ENCODE data around the gene KCNK2. TPM values are rescaled to one million over a fixed set of nuclear protein-coding genes. Genes with fewer than 3 reads are reported as not detected.

Gene KCNK2
- total and polyA plus RNA-seq, 5 experiments from 2014 or later = not detected

DNA sequence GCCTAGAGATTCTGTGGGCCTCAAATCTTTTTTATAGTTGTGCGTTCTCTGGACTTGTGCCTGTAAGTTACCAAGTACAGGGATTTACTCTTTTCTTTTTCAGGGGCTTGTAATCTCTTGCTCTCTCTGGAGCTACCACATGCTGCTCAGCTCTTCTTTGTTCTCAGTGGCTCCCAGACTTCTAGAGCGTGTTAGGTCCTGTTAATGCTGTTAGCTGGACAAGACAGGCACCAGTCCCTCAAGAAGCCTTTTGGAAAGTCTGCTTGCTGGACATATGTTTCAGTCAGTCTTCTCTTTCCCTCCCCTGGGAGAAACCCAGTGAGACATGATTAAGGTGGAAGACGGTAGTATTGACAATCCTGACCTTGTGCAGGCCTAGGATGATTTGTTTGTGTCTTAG lies 29.4 kb downstream of the KCNK2 start:
- no peak overlapping the region for H3K4me3 Mint-ChIP-seq

DNA sequence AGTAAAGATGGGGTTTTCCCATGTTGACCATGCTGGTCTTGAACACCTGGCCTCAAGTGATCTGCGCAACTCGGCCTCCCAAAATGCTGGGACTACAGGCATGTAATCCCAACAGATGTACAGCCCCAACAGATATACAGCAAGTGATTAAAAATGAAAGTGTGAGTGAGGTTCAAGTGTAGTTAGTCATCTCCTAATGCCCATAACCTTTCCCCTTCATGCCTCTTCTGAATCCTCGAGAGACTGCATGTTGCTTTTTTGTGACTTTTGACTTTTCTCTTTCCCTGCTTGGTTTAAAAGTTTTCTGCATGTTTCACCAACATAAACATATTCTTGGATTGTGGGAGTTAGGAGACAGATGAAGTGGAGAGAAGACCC lies 31.2 kb downstream of the KCNK2 start:
- DNase-seq = no peak
- POLR2A ChIA-PET = no interaction called here
- Mint-ChIP-seq H3K36me3 (no peaks in the 10 kb centered on the region), H3K4me3 (no peak overlapping the region), H3K9me3 (peaks cover 0 to 6% (median 0%) of the 10 kb centered on the region in 9 donors), H3K27ac (no peak overlapping the region), H3K4me1 (no peaks in the 10 kb centered on the region), H3K27me3 (peaks cover 0 to 18% (median 2%) of the 10 kb centered on the region in 5 donors)
- ATAC-seq = no peak

More for the DNA sequence above, 29.4 kb downstream of the KCNK2 start:
- DNase-seq (no peak), ATAC-seq (no peak)
- Mint-ChIP-seq H3K4me1 (no peaks in the 10 kb centered on the region), H3K36me3 (no peaks in the 10 kb centered on the region), H3K9me3 (peaks cover 0 to 7% (median 0%) of the 10 kb centered on the region in 9 donors), H3K27ac (no peak overlapping the region), H3K27me3 (peaks cover 0 to 18% (median 4%) of the 10 kb centered on the region in 5 donors)
- POLR2A ChIA-PET = no interaction called here

DNA sequence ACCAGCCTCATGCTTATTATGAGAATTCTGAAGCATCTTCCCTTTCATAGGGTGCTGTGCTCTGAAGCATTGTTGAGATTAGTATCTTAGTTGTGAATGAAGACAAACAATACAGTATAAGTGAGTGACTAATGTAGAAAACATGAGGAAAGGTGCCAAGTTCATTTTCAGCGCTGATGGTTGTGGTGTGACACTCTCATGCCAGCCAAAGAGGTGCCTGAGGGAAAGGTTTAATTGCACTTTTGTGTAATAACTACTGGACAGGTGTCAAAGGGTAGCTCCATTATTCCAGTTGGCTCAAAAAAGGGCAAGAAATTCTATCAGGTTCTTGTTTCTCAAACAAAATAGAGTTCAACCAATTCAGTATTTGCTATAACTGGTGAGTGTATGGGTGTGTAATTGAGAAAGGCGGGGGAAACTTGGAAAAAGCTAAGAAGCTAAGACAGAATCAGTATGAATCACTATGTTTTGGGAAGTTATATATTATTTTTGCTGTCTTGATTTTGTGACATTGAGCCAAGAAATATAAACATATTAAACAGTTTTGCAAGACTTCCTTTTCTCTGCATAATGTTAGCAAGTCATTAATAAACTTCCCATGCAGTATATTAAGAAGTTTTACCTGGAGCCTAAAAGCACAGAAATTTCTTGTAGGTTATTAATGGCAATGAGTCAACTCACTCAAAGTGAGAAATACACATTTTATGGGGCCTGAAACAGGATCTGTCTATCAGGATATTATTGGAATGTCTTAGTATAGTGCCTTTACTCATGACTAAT lies 31.8 kb downstream of the KCNK2 start:
- peaks cover 0 to 6% (median 0%) of the 10 kb centered on the region in 9 donors for H3K9me3 Mint-ChIP-seq
- ATAC-seq = no peak
- H3K4me3 Mint-ChIP-seq = no peak overlapping the region
- no peak for DNase-seq
- POLR2A ChIA-PET = no interaction called here
- H3K4me1 Mint-ChIP-seq = no peaks in the 10 kb centered on the region
- peaks cover 0 to 18% (median 2%) of the 10 kb centered on the region in 5 donors for H3K27me3 Mint-ChIP-seq
- H3K36me3 Mint-ChIP-seq = no peaks in the 10 kb centered on the region
- no peak overlapping the region for H3K27ac Mint-ChIP-seq

DNA sequence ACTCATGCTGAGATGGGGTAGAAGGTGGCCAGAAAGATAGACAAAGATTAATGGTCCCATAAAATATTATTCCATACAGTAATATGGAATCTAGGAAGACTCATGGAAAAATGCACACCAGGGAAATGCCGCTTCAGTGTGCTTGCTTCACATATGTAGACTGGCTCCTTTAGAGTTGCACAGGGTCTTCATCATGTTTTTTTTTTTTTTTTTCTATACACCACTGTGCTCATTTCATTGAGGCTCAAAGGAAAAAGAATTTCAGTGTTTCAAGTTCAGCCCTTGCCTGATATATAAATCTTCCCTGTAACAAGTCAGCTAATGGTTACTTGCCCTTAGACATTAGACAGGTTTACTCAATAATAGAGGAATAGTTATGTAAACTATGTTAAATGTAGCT lies 33.2 kb downstream of the KCNK2 start:
- no peaks in the 10 kb centered on the region for H3K4me1 Mint-ChIP-seq
- H3K36me3 Mint-ChIP-seq = no peaks in the 10 kb centered on the region
- POLR2A ChIA-PET = no interaction called here
- no peak overlapping the region for H3K4me3 Mint-ChIP-seq
- H3K27me3 Mint-ChIP-seq = peaks cover 0 to 16% (median 2%) of the 10 kb centered on the region in 5 donors
- peaks cover 0 to 6% (median 0%) of the 10 kb centered on the region in 9 donors for H3K9me3 Mint-ChIP-seq
- H3K27ac Mint-ChIP-seq = no peak overlapping the region
- ATAC-seq (no peak), DNase-seq (no peak)

DNA sequence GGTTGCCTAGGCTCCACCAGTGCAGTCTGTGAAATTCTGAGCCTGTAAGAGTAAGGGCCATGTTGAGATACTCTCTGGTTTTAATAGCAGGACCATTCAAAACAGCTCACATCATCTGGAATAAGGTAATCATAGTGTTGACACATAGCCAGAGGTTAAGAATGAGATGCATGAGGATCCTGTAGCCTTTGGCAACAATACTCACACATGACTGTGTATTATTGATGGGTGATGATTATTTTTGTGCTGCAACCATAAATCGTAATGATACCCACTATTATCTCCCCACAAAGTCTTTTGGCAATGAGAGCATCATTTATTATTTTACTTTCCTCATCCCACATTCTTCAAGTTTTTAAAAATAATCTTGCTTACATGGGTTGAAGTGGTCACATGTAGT lies 35.5 kb downstream of the KCNK2 start:
- ATAC-seq (no peak), DNase-seq (no peak)
- H3K4me3 Mint-ChIP-seq = no peak overlapping the region
- POLR2A ChIA-PET = no interaction called here
- H3K9me3 Mint-ChIP-seq = no peaks in the 10 kb centered on the region
- H3K27me3 Mint-ChIP-seq = peaks cover 0 to 6% (median 0%) of the 10 kb centered on the region in 5 donors
- H3K4me1 Mint-ChIP-seq = no peaks in the 10 kb centered on the region
- H3K36me3 Mint-ChIP-seq = no peaks in the 10 kb centered on the region
- no peak overlapping the region for H3K27ac Mint-ChIP-seq

DNA sequence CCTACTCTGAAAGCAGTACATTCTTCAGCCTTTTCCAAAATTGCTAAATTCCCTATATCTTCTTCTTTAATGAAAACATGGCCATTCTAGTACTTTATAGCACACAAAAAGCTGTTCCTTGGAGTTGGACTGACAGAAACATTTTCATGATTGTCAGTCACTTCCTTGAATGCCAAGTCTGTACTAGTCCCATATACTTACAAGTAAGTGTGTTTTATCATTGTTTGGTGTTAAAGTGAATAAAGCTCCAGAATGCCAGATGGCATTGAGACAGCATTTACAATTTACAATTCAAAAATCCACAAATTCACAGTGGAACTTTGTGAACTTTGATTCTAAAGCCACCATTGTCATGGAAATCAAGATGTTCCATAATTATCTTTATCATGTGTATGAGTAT lies 36.5 kb downstream of the KCNK2 start:
- Mint-ChIP-seq H3K27me3 (peaks cover 0 to 3% (median 0%) of the 10 kb centered on the region in 5 donors), H3K27ac (no peak overlapping the region), H3K4me1 (no peaks in the 10 kb centered on the region), H3K4me3 (no peak overlapping the region), H3K36me3 (no peaks in the 10 kb centered on the region), H3K9me3 (no peaks in the 10 kb centered on the region)
- POLR2A ChIA-PET = no interaction called here
- ATAC-seq (no peak), DNase-seq (no peak)

DNA sequence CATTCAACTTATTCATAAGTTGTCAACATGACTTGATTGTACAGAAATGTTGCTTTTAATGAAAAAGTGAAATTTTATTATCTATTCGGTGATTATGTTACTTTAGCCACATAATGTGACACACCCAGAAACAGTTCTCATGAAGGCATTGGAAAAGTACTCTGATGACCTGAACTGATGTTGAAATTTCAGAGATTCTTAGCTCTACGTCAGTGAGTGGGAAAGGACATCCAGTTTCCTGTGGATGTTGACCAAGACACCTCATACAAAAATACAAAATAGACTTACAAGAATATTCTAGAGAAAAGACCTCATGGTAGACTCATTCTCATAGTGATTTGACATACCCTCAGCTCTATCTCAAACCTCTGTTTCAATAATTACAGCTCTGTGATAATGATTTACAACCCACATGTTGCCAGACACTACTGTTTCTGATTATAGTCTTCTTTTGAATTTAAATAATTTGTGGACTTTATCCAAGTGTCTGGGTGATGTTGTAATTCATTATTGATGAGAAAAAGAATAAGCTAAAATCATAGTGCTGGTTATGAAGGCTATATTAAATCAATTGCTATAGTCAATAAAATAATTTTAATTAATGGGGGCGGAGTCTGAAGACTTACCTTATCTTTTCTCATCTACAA lies 37.3 kb downstream of the KCNK2 start:
- Mint-ChIP-seq H3K36me3 (no peaks in the 10 kb centered on the region), H3K27ac (no peak overlapping the region), H3K9me3 (no peaks in the 10 kb centered on the region), H3K4me3 (no peak overlapping the region), H3K4me1 (no peaks in the 10 kb centered on the region), H3K27me3 (peaks cover 0 to 2% (median 0%) of the 10 kb centered on the region in 5 donors)
- DNase-seq (no peak), ATAC-seq (no peak)
- POLR2A ChIA-PET = no interaction called here

DNA sequence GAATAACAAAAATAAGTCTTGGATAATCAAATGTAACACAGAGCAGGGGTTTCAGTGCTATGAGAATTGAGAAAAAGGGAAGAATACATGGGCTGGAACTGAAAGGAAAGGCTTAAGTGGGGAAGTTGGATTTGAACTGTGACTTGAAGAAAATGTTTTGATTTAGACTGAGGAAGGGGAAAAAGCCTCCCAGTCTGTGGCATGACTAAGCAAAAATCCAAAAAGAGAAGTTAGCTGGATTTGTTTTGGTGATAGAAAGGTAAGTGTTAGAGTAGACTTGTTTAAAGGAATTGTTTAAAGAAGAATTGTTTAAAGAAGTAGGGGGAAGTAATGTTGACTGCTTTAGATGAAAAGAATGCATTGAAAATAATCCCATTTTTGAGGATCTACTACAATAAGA lies 46.0 kb downstream of the KCNK2 start:
- H3K36me3 Mint-ChIP-seq = no peaks in the 10 kb centered on the region
- peaks cover 0 to 4% (median 0%) of the 10 kb centered on the region in 9 donors for H3K9me3 Mint-ChIP-seq
- peaks cover 0 to 3% (median 0%) of the 10 kb centered on the region in 5 donors for H3K27me3 Mint-ChIP-seq
- POLR2A ChIA-PET = no interaction called here
- ATAC-seq (no peak), DNase-seq (no peak)
- no peaks in the 10 kb centered on the region for H3K4me1 Mint-ChIP-seq
- H3K27ac Mint-ChIP-seq = no peak overlapping the region
- no peak overlapping the region for H3K4me3 Mint-ChIP-seq

DNA sequence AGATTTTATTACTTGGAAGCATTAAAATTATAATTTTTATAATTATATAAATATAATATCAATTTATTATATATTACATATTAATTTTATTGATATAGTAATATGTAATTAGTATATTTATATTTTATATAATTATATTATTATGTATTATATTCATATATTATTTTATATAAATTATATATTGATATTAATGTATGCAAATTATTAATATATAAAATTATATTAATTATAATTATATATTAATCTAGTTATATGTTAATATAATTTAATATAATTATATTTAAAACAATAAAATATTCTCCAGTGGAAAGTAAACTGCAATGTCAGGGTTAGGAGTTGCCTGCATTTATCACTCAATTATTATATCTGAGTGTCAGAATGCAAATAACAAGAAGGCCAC lies 48.8 kb downstream of the KCNK2 start:
- peaks cover 0 to 4% (median 0%) of the 10 kb centered on the region in 9 donors for H3K9me3 Mint-ChIP-seq
- POLR2A ChIA-PET = no interaction called here
- no peak overlapping the region for H3K27ac Mint-ChIP-seq
- no peak for DNase-seq
- no peaks in the 10 kb centered on the region for H3K36me3 Mint-ChIP-seq
- H3K27me3 Mint-ChIP-seq = peaks cover 0 to 3% (median 0%) of the 10 kb centered on the region in 5 donors
- H3K4me1 Mint-ChIP-seq = no peaks in the 10 kb centered on the region
- no peak overlapping the region for H3K4me3 Mint-ChIP-seq
- ATAC-seq = no peak

DNA sequence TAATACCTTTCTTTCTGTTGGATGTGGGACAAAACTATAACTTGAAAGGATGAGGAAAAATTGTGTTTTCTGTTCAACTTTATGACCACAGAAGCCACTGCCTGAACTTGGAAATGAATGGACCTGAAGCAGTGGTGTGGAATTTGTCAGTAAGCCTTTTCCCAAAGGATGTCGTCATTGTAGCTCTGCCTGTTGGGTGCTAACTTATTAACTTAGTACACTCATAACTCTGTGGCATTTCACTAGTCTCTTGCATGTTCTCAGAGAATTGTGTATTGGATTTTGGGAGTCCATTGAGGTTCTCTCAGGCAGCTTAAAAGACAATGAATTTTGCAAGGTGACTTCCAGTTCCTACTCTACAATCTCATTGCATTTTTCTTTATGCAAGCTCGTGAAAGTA lies 49.6 kb downstream of the KCNK2 start:
- H3K27me3 Mint-ChIP-seq = peaks cover 0 to 3% (median 0%) of the 10 kb centered on the region in 5 donors
- no peaks in the 10 kb centered on the region for H3K36me3 Mint-ChIP-seq
- H3K27ac Mint-ChIP-seq = no peak overlapping the region
- peaks cover 0 to 4% (median 0%) of the 10 kb centered on the region in 9 donors for H3K9me3 Mint-ChIP-seq
- H3K4me1 Mint-ChIP-seq = no peaks in the 10 kb centered on the region
- no peak overlapping the region for H3K4me3 Mint-ChIP-seq
- DNase-seq (no peak), ATAC-seq (no peak)
- POLR2A ChIA-PET = no interaction called here

DNA sequence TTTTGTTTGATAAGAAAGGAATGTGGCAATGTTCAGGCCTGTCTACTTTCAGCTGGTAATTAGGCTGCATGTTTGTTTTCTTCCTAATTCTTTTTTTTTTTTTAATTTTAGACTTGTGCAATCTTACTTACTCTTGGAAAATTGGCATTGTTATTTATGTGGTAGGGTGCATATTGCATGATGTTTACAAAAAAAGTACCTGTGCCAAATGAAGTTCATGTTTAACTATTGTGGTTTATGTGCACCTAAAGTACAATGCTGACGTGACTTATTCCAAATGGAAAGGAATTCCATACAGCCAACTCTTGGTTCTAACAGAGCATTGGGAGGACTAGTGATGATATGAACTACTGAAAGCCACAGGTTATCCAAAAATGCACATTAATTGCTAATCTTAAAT lies 51.0 kb downstream of the KCNK2 start:
- no peak for DNase-seq
- Mint-ChIP-seq H3K36me3 (no peaks in the 10 kb centered on the region), H3K4me1 (no peaks in the 10 kb centered on the region), H3K27ac (no peak overlapping the region), H3K9me3 (peaks cover 0 to 4% (median 0%) of the 10 kb centered on the region in 9 donors), H3K4me3 (no peak overlapping the region), H3K27me3 (peaks cover 0 to 3% (median 0%) of the 10 kb centered on the region in 5 donors)
- POLR2A ChIA-PET = no interaction called here
- ATAC-seq = no peak

DNA sequence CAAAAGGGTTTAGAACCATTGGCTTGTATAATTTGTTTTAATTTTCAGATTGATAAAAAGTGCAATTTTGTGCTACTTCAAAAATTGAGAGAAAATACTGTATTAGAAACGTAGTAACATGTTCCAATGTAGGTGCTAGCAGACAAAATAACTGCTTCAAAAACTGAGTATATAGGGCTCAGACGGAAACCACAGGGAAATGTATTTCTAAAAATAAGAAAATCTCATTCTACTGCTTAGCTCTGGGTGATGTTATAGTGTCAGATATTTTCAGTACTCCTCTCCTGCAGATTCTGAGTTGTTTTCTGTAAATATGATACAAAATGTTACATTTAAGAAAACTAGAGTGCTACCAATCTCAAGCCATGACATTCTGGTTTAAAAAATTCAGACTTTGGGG lies 55.4 kb downstream of the KCNK2 start:
- POLR2A ChIA-PET = no interaction called here
- Mint-ChIP-seq H3K27ac (no peak overlapping the region), H3K4me1 (no peaks in the 10 kb centered on the region), H3K27me3 (peaks cover 0 to 3% (median 0%) of the 10 kb centered on the region in 5 donors), H3K36me3 (no peaks in the 10 kb centered on the region), H3K4me3 (no peak overlapping the region), H3K9me3 (peaks cover 0 to 12% (median 6%) of the 10 kb centered on the region in 9 donors)
- DNase-seq = no peak
- ATAC-seq = no peak

DNA sequence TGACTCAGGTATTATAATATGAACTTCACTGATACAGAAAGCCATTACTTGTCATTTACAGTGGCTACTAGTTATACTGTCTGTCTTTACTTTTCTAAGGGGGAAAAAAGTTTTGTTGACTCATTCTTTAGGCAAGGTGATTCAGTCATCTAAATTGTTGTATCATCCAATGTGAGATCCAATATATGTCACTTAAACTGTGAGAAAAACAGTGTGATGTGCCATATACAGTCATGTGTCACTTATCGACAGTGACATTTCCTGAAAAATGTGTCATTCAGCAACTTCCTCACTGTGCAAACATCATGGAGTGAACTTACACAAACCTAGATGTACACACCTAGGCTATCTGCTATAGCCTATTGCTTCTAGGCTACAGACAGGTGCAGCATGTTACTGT lies 57.6 kb downstream of the KCNK2 start:
- no peak for ATAC-seq
- no peaks in the 10 kb centered on the region for H3K36me3 Mint-ChIP-seq
- no peak for DNase-seq
- no peak overlapping the region for H3K4me3 Mint-ChIP-seq
- peaks cover 0 to 12% (median 6%) of the 10 kb centered on the region in 9 donors for H3K9me3 Mint-ChIP-seq
- no peaks in the 10 kb centered on the region for H3K4me1 Mint-ChIP-seq
- peaks cover 0 to 3% (median 0%) of the 10 kb centered on the region in 5 donors for H3K27me3 Mint-ChIP-seq
- no peak overlapping the region for H3K27ac Mint-ChIP-seq
- POLR2A ChIA-PET = no interaction called here
